HEK293 (cell line): ENCODE data around the gene TAMALIN.

Experiments
- ZBTB1 ChIP-seq: fragments of 450-650 bp; formaldehyde crosslinking; IDR thresholded peaks from 2 replicates; pipeline ENCODE4 v1.5.1; 2016; ENCODE audit warnings: missing biosample characterization, missing genetic modification characterization
- ZBTB17 ChIP-seq: fragments of 450-650 bp; formaldehyde crosslinking; IDR thresholded peaks from 2 replicates; pipeline ENCODE4 v1.5.1; 2016; ENCODE audit warnings: missing biosample characterization, missing genetic modification characterization
- ZNF274 ChIP-seq, 2 experiments: fragments of 200-500 bp in 1 of 2; fragments of 450-650 bp in 1 of 2; sonication (Bioruptor generic) in 1 of 2; formaldehyde crosslinking in 1 of 2; IDR thresholded peaks; 2 replicates each; pipeline versions ENCODE4 v1.5.1 to v1.6.1; 2014 to 2016; ENCODE audit warnings: borderline replicate concordance in 1 of 2, inconsistent platforms in 1 of 2, low read length in 1 of 2, missing biosample characterization in 1 of 2, missing genetic modification characterization in 1 of 2
- TF ChIP-seq, protein P1 (sequence below): fragments of 450-650 bp; formaldehyde crosslinking; IDR thresholded peaks from 2 replicates; pipeline ENCODE4 v1.5.1; 2016; ENCODE audit warnings: missing biosample characterization, missing genetic modification characterization
- TF ChIP-seq, protein P2 (sequence below): fragments of 450-650 bp; formaldehyde crosslinking; IDR thresholded peaks from 2 replicates; pipeline ENCODE4 v1.5.1; 2016; ENCODE audit warnings: missing biosample characterization, missing genetic modification characterization
- TF ChIP-seq, protein P3 (sequence below): fragments of 450-650 bp; formaldehyde crosslinking; IDR thresholded peaks from 2 replicates; pipeline ENCODE4 v1.5.1; 2016; ENCODE audit warnings: missing biosample characterization, missing genetic modification characterization

DNA sequence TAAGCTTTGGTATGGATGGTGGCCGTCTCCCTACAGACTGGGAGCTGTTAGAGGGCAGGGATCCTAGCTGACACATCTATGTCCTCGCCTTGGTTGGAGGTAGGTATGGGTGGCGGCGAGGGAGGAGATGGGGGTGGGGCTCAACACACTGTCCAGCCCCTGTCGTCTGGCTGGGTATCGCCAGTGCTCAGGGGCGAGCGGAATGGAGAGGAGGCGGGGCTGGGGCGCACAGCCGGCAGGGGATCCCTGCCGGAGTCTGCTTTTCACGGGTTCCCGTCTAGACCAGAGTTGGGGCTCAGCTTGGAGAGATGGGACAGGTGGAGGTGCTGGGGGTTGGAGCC, 16.1 kb downstream of the TAMALIN start:
- TF ChIP-seq, protein P1, sequence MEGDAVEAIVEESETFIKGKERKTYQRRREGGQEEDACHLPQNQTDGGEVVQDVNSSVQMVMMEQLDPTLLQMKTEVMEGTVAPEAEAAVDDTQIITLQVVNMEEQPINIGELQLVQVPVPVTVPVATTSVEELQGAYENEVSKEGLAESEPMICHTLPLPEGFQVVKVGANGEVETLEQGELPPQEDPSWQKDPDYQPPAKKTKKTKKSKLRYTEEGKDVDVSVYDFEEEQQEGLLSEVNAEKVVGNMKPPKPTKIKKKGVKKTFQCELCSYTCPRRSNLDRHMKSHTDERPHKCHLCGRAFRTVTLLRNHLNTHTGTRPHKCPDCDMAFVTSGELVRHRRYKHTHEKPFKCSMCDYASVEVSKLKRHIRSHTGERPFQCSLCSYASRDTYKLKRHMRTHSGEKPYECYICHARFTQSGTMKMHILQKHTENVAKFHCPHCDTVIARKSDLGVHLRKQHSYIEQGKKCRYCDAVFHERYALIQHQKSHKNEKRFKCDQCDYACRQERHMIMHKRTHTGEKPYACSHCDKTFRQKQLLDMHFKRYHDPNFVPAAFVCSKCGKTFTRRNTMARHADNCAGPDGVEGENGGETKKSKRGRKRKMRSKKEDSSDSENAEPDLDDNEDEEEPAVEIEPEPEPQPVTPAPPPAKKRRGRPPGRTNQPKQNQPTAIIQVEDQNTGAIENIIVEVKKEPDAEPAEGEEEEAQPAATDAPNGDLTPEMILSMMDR (tag by site-specific recombination) = no peak
- TF ChIP-seq, protein P2, sequence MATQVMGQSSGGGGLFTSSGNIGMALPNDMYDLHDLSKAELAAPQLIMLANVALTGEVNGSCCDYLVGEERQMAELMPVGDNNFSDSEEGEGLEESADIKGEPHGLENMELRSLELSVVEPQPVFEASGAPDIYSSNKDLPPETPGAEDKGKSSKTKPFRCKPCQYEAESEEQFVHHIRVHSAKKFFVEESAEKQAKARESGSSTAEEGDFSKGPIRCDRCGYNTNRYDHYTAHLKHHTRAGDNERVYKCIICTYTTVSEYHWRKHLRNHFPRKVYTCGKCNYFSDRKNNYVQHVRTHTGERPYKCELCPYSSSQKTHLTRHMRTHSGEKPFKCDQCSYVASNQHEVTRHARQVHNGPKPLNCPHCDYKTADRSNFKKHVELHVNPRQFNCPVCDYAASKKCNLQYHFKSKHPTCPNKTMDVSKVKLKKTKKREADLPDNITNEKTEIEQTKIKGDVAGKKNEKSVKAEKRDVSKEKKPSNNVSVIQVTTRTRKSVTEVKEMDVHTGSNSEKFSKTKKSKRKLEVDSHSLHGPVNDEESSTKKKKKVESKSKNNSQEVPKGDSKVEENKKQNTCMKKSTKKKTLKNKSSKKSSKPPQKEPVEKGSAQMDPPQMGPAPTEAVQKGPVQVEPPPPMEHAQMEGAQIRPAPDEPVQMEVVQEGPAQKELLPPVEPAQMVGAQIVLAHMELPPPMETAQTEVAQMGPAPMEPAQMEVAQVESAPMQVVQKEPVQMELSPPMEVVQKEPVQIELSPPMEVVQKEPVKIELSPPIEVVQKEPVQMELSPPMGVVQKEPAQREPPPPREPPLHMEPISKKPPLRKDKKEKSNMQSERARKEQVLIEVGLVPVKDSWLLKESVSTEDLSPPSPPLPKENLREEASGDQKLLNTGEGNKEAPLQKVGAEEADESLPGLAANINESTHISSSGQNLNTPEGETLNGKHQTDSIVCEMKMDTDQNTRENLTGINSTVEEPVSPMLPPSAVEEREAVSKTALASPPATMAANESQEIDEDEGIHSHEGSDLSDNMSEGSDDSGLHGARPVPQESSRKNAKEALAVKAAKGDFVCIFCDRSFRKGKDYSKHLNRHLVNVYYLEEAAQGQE (tag by site-specific recombination) = no peak
- TF ChIP-seq, protein P3, sequence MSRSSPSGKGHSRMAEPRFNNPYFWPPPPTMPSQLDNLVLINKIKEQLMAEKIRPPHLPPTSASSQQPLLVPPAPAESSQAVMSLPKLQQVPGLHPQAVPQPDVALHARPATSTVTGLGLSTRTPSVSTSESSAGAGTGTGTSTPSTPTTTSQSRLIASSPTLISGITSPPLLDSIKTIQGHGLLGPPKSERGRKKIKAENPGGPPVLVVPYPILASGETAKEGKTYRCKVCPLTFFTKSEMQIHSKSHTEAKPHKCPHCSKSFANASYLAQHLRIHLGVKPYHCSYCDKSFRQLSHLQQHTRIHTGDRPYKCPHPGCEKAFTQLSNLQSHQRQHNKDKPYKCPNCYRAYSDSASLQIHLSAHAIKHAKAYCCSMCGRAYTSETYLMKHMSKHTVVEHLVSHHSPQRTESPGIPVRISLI (tag by site-specific recombination) = no peak
- TF ChIP-seq ZBTB1 (no peak), ZNF274 (IDR thresholded peaks at IDR 0.05; ENCODE audit: low read length) (no peak), ZNF274 (tag by site-specific recombination; IDR thresholded peaks at IDR 0.05; ENCODE audit: borderline replicate concordance) (no peak), ZBTB17 (tag by site-specific recombination) (no peak)
